Measurements from ENCODE around the gene NAT16.
"Not testable (repeated sequence)": the region's sequence is repeated elsewhere in the genome, so short reads cannot be mapped to it uniquely, and the experiment has no call there.

NAT16 gene

GRCh38 chr7:101125989-101126650 is 54.0 kb downstream of the NAT16 start:
- no peak for DNase-seq

GRCh38 chr7:101124376-101125056 is 55.6 kb downstream of the NAT16 start:
- no peak for DNase-seq

GRCh38 chr7:101123703-101124068 is 56.4 kb downstream of the NAT16 start:
- DNase-seq = no peak

GRCh38 chr7:101122933-101123702 is 57.0 kb downstream of the NAT16 start:
- DNase-seq = no peak

- no peak for DNase-seq
Observed at GRCh38 chr7:101121991-101122932, 57.8 kb downstream of the NAT16 start.

- not testable (repeated sequence) for DNase-seq
Observed at GRCh38 chr7:101121631-101121990, 58.5 kb downstream of the NAT16 start.

All from activated CD4-positive, CD25-positive, alpha-beta regulatory T cell (primary cell).